ENCODE results near the gene RAI1.

RAI1 gene

DNA sequence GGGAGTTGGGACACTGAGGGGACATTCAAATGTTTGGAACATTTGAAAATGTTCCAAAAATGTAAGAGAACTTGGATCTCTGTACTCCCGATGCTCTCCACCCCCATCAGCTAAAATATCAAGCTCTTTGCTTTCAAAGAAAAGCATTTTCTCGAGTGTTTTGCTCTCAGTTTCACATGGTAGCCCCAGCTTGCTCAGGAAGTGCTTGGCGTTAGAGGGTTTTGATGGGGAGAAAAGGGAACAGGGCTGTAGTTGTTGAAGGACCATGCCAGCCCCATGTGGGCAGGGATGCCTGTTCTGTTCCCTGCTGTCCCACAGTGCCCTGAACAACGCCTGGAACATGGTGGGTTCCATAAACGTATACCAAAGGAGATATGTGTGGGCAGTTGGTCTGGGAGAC is 37.0 kb downstream of the RAI1 start:
- TF ChIP-seq POU6F1 (CRISPR knock-in tag; IDR thresholded peaks at IDR 0.05; ENCODE audit: borderline replicate concordance, low read depth) (no peak), ARNTL (CRISPR knock-in tag; IDR thresholded peaks at IDR 0.05; ENCODE audit: borderline replicate concordance, low read depth) (no peak), CSRNP3 (CRISPR knock-in tag; IDR thresholded peaks at IDR 0.05) (no peak), ZC3H10 (CRISPR knock-in tag; IDR thresholded peaks at IDR 0.05) (no peak), RARB (CRISPR knock-in tag; IDR thresholded peaks at IDR 0.05) (no peak), CSDC2 (CRISPR knock-in tag; IDR thresholded peaks at IDR 0.05) (no peak)
- no peak for ATAC-seq

GRCh38 chr17:17719199-17719940 is 38.1 kb downstream of the RAI1 start:
- TF ChIP-seq RARB (CRISPR knock-in tag; IDR thresholded peaks at IDR 0.05) (no peak), ARNTL (CRISPR knock-in tag; IDR thresholded peaks at IDR 0.05; ENCODE audit: borderline replicate concordance, low read depth) (no peak), BACH2 (CRISPR knock-in tag; IDR thresholded peaks at IDR 0.05; ENCODE audit: borderline replicate concordance) (no peak)
- TF ChIP-seq, protein P1, sequence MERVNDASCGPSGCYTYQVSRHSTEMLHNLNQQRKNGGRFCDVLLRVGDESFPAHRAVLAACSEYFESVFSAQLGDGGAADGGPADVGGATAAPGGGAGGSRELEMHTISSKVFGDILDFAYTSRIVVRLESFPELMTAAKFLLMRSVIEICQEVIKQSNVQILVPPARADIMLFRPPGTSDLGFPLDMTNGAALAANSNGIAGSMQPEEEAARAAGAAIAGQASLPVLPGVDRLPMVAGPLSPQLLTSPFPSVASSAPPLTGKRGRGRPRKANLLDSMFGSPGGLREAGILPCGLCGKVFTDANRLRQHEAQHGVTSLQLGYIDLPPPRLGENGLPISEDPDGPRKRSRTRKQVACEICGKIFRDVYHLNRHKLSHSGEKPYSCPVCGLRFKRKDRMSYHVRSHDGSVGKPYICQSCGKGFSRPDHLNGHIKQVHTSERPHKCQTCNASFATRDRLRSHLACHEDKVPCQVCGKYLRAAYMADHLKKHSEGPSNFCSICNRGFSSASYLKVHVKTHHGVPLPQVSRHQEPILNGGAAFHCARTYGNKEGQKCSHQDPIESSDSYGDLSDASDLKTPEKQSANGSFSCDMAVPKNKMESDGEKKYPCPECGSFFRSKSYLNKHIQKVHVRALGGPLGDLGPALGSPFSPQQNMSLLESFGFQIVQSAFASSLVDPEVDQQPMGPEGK (CRISPR knock-in tag; IDR thresholded peaks at IDR 0.05; ENCODE audit: borderline replicate concordance) = no peak
- TF ChIP-seq, protein P2, sequence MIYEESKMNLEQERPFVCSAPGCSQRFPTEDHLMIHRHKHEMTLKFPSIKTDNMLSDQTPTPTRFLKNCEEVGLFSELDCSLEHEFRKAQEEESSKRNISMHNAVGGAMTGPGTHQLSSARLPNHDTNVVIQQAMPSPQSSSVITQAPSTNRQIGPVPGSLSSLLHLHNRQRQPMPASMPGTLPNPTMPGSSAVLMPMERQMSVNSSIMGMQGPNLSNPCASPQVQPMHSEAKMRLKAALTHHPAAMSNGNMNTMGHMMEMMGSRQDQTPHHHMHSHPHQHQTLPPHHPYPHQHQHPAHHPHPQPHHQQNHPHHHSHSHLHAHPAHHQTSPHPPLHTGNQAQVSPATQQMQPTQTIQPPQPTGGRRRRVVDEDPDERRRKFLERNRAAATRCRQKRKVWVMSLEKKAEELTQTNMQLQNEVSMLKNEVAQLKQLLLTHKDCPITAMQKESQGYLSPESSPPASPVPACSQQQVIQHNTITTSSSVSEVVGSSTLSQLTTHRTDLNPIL (CRISPR knock-in tag; IDR thresholded peaks at IDR 0.05; ENCODE audit: low read depth) = no peak
- ATAC-seq = no peak

DNA sequence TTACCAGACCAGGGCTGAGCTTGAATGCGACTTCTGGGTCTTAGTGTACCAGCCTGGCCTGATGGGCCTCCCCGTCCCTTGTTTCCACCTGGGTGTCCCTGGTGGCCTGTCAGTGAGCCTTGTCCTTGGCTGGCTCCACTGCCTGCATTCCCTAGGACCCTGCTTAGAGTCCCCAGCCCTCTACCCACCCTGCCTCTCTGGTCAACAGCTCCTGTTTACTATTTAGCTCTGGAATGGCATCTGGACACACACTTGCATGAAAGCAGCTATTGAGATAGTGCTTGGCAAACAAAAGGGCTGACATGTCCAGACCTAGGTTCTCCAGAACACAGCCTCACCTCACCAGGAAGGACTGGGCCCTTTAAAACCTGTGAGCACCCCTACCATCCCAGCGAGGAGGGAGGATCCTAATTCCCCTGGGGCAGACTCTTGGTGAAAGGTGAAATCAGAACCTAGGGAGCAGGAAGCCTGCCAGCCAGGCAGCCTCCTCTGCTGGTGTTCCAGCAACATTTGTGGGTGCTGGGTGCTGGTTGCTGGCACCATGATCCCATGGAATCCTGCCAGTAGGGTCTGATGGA is 38.8 kb downstream of the RAI1 start:
- ATAC-seq = no peak
- TF ChIP-seq ZNF565 (CRISPR knock-in tag; conservative IDR thresholded peaks at IDR 0.05; ENCODE audit: low read depth) (no peak), ZFP3 (CRISPR knock-in tag; IDR thresholded peaks at IDR 0.05) (no peak), RARB (CRISPR knock-in tag; IDR thresholded peaks at IDR 0.05) (no peak), ZC3H10 (CRISPR knock-in tag; IDR thresholded peaks at IDR 0.05) (no peak), CSRNP3 (CRISPR knock-in tag; IDR thresholded peaks at IDR 0.05) (no peak), BACH2 (CRISPR knock-in tag; IDR thresholded peaks at IDR 0.05; ENCODE audit: borderline replicate concordance) (no peak), CSDC2 (CRISPR knock-in tag; IDR thresholded peaks at IDR 0.05) (no peak), TOX (CRISPR knock-in tag; IDR thresholded peaks at IDR 0.05; ENCODE audit: borderline replicate concordance) (no peak), ISL1 (CRISPR knock-in tag; IDR thresholded peaks at IDR 0.05) (no peak), SNAI2 (CRISPR knock-in tag; IDR thresholded peaks at IDR 0.05) (no peak), OSR1 (CRISPR knock-in tag; IDR thresholded peaks at IDR 0.05) (no peak)
- TF ChIP-seq, protein P1 (CRISPR knock-in tag; IDR thresholded peaks at IDR 0.05; ENCODE audit: borderline replicate concordance) = no peak
- TF ChIP-seq, protein P2 (CRISPR knock-in tag; IDR thresholded peaks at IDR 0.05; ENCODE audit: low read depth) = no peak

All from SK-N-SH treated with all-trans-retinoic acid at 6 μM for 48 hours (cell line).